ENCODE data around the gene FAM43A. TPM values are rescaled to one million over a fixed set of nuclear protein-coding genes. Genes with fewer than 3 reads are reported as not detected.

FAM43A gene
- total and polyA plus RNA-seq, 2 of the 4 experiments (the other 2 are of a cell fraction) = 3.0 to 11.5 TPM

- WGBS, 2 experiments (ENCODE audit: extremely low coverage in 2 of 2, insufficient read length in 1 of 2) = 20% methylated on average over 1 of the region's 10 CpGs; no CpG with 5 or more reads in 1 of the 2 experiments
- Histone ChIP-seq H2BK120ac (ENCODE audit: low read depth, low read length) (no peak overlapping the region), H3K4ac (ENCODE audit: low read depth, low read length) (no peak overlapping the region), H3K14ac (replicated peaks; ENCODE audit: low read depth, low read length) (no peak overlapping the region), H3K18ac (ENCODE audit: low read depth, low read length) (no peak overlapping the region), H3K27ac (ENCODE audit: insufficient read depth, low read length) (no peak overlapping the region), H3K79me1 (ENCODE audit: low read depth in 1 of 2, low read length in 2 of 2) (no peaks in the 10 kb centered on the region), H4K91ac (ENCODE audit: insufficient read depth, low read depth, low read length) (no peak overlapping the region), H3K23ac (ENCODE audit: low read depth, low read length) (no peak overlapping the region), H2AK5ac (ENCODE audit: low read depth, low read length) (no peak overlapping the region), H2BK5ac (ENCODE audit: low read depth, low read length, poor library complexity, severe bottlenecking) (no peak overlapping the region), H2BK20ac (ENCODE audit: low read depth, low read length) (no peak overlapping the region), H3K9me1 (ENCODE audit: insufficient read depth, low read length) (no peaks in the 10 kb centered on the region; the same call in 1 of the 2 replicates), H2AK9ac (replicated peaks; ENCODE audit: low read depth, low read length, poor library complexity) (no peak overlapping the region), H3K9ac (ENCODE audit: low read depth, low read length) (no peak overlapping the region), H3K4me3 (ENCODE audit: insufficient read depth, low read depth, low read length) (no peak overlapping the region), H4K8ac (ENCODE audit: low read depth in 2 of 2, low read length in 2 of 2) (no peak overlapping the region), H3K36me3 (ENCODE audit: control insufficient read depth, insufficient read depth, low read length) (no peaks in the 10 kb centered on the region), H3K4me1 (ENCODE audit: control insufficient read depth, insufficient read depth, low read length) (peaks cover 5% of the 10 kb centered on the region; the same call in 1 of the 2 replicates), H4K5ac (ENCODE audit: low read depth, low read length) (no peak overlapping the region), H4K20me1 (ENCODE audit: insufficient read depth, low read length) (no peaks in the 10 kb centered on the region), H2BK15ac (ENCODE audit: low read depth, low read length) (no peak overlapping the region), H3K4me2 (ENCODE audit: low read depth, low read length) (no peak overlapping the region), H3K56ac (ENCODE audit: extremely low read depth, insufficient read depth, low read length) (no peak overlapping the region), H2AFZ (replicated peaks; ENCODE audit: low read length, poor library complexity) (no peak overlapping the region), H3K9me3 (ENCODE audit: control insufficient read depth, insufficient read depth, low read length) (peaks cover 5% of the 10 kb centered on the region), H3K27me3 (ENCODE audit: control insufficient read depth, insufficient read depth, low read length) (peaks cover 37% of the 10 kb centered on the region)
- no peak for ATAC-seq (ENCODE audit: low read depth)
- dilution Hi-C loops (cut with HindIII; ENCODE audit: low sequenced_read_pairs, unreplicated experiment) (no loop called here), intact Hi-C loops (cut with micrococcal nuclease) (no loop called here), in situ Hi-C loops (cut with MboI; ENCODE audit: low sequenced_read_pairs) (no loop called here)
- ChIA-PET POLR2A (ENCODE audit: unreplicated experiment) (no interaction called here), CTCF (no interaction called here)
- BruUV-seq (replicated peaks) = no TSS peak
- no peak for TF ChIP-seq ELK1 (IDR thresholded peaks at IDR 0.05; ENCODE audit: borderline replicate concordance, low read depth, low read length)
- TF ChIP-seq BHLHE40 (IDR thresholded peaks at IDR 0.05; ENCODE audit: low read depth, low read length) = no peak
- no peak for TF ChIP-seq MAFK (IDR thresholded peaks at IDR 0.05; ENCODE audit: low read depth, low read length)
- TF ChIP-seq CEBPB (IDR thresholded peaks at IDR 0.05; ENCODE audit: low read depth, low read length) = no peak
- DNase-seq = no peak
Measured at GRCh38 chr3:194730365-194730764, 44.7 kb downstream of the FAM43A start.

Measured in IMR-90 (cell line).